K562 (cell line): ENCODE results near the gene BNIPL. TPM values are rescaled to one million over a fixed set of nuclear protein-coding genes. Genes with fewer than 3 reads are reported as not detected.

ENCODE experiments used
- ATAC-seq: fragments of 200-7000 bp; cut with Tn5 transposase; 3 replicates; pipeline ENCODE4 v1.9.1; 2020; ENCODE audit warnings: moderate library complexity
- BruUV-seq: library from RNA; stranded (reverse); fragments of 400-500 nt; replicated peaks from 2 replicates; lab custom pipeline; 2021; lab: Mats Ljungman, UMichigan
- CTCF ChIA-PET: fragments of 300-600 bp; formaldehyde crosslinking; extraction: SDS; loops from one replicate; lab custom pipeline; 2021; ENCODE audit warnings: low intra/inter-chr PET ratio; lab: Yijun Ruan, JAX
- POLR2A ChIA-PET: fragments of 300-600, 350-650 bp; sonication (Branson Sonifier 250); formaldehyde crosslinking; extraction: SDS; loops from one replicate; lab custom pipeline; 2021; ENCODE audit warnings: antibody characterized with exemption, inconsistent platforms; lab: Yijun Ruan, JAX
- DNase-seq, 4 experiments: peaks; one replicate each; pipeline versions ENCODE4 v3.0.0 to v3.0.0-alpha.2; 2011 to 2018; ENCODE audit warnings: low spot score in 3 of 4, mixed read lengths in 3 of 4; ENCODE audit errors: extremely low read depth in 1 of 4
- FAIRE-seq: peaks from 2 replicates; lab custom pipeline; 2011; peaks lifted over from hg19 to GRCh38; lab: Jason Lieb, UNC
- H2AFZ ChIP-seq: 2 replicates; pipeline ENCODE4 v1.6.0; 2011; ENCODE audit warnings: low read depth, low read length, control low read depth, inconsistent platforms
- H3K27ac ChIP-seq: fragments of 200-600 bp; 3 replicates; pipeline ENCODE4 v1.8.0; 2011; ENCODE audit warnings: low read depth, mild to moderate bottlenecking, control low read depth, inconsistent platforms, low read length, moderate library complexity, mixed read lengths; ENCODE audit errors: extremely low read depth
- H3K27me3 ChIP-seq, 2 experiments: fragments of 300-600 bp in 1 of 2; 2 replicates in 1 of 2; 3 replicates in 1 of 2; pipeline versions ENCODE4 v1.6.0 to v1.8.0; 2011; ENCODE audit warnings: inconsistent platforms in 2 of 2, low read length in 2 of 2, mild to moderate bottlenecking in 1 of 2, mixed read lengths in 1 of 2, moderate library complexity in 1 of 2; ENCODE audit not compliant: control insufficient read depth in 2 of 2, insufficient read depth in 2 of 2
- H3K36me3 ChIP-seq: fragments of 300-600 bp; 3 replicates; pipeline ENCODE4 v1.8.0; 2011; ENCODE audit warnings: mild to moderate bottlenecking, low read length, inconsistent platforms; ENCODE audit not compliant: control insufficient read depth, insufficient read depth
- H3K4me1 ChIP-seq, 2 experiments: fragments of 200-600 bp in 1 of 2; replicated peaks in 1 of 2; 2 replicates in 1 of 2; 3 replicates in 1 of 2; pipeline versions ENCODE4 v1.5.1 to v1.8.0; 2011; ENCODE audit warnings: inconsistent platforms in 2 of 2, low read length in 2 of 2, mild to moderate bottlenecking in 1 of 2, mixed read lengths in 1 of 2, moderate library complexity in 1 of 2; ENCODE audit not compliant: control insufficient read depth in 2 of 2, insufficient read depth in 2 of 2
- H3K4me2 ChIP-seq: 2 replicates; pipeline ENCODE4 v1.6.1; 2011; ENCODE audit warnings: low read length, control low read depth, inconsistent platforms, mixed read lengths; ENCODE audit not compliant: insufficient read depth
- H3K4me3 ChIP-seq: fragments of 200-600 bp; sonication (generic), shearing (Covaris generic); 2 replicates; pipeline ENCODE4 v1.5.1; 2016; ENCODE audit warnings: control low read depth, inconsistent platforms
- H3K79me2 ChIP-seq: fragments of 200-600 bp; 3 replicates; pipeline ENCODE4 v1.8.0; 2011; ENCODE audit warnings: low read length, inconsistent platforms; ENCODE audit not compliant: control insufficient read depth, insufficient read depth
- H3K9ac ChIP-seq, 2 experiments: 2 replicates each; pipeline versions ENCODE4 v1.6.0 to v1.6.1; 2011; ENCODE audit warnings: low read depth in 2 of 2, low read length in 2 of 2, control low read depth in 1 of 2, inconsistent platforms in 1 of 2, mild to moderate bottlenecking in 1 of 2, mixed read lengths in 1 of 2; ENCODE audit not compliant: insufficient read depth in 1 of 2
- H3K9me1 ChIP-seq: one replicate; pipeline ENCODE4 v1.6.0; 2011; ENCODE audit warnings: inconsistent platforms, mild to moderate bottlenecking, low read length, moderate library complexity; ENCODE audit not compliant: control insufficient read depth, insufficient read depth
- H3K9me3 ChIP-seq: replicated peaks from 2 replicates; pipeline ENCODE4 v1.5.1; 2011; ENCODE audit warnings: low read depth, low read length, inconsistent platforms; ENCODE audit not compliant: control insufficient read depth, insufficient read depth
- H4K20me1 ChIP-seq: replicated peaks from 2 replicates; pipeline ENCODE4 v1.6.1; 2011; ENCODE audit warnings: low read length, inconsistent platforms, mixed read lengths; ENCODE audit not compliant: control insufficient read depth, insufficient read depth
- BCOR ChIP-seq: fragments of 450-650 bp; IDR thresholded peaks from 2 replicates; pipeline ENCODE4 v1.6.1; 2016
- CBFA2T3 ChIP-seq: fragments of 450-650 bp; IDR thresholded peaks from 2 replicates; pipeline ENCODE4 v1.6.1; 2017
- CUX1 ChIP-seq: fragments of 200-800 bp; sonication (Bioruptor generic); IDR thresholded peaks from 2 replicates; pipeline ENCODE4 v1.6.1; 2016; ENCODE audit warnings: missing genetic modification characterization, missing compliant biosample characterization
- IFI16 ChIP-seq: fragments of 250-450 bp; sonication (Bioruptor Pico); IDR thresholded peaks from 2 replicates; pipeline ENCODE4 v2.1.2; 2022; ENCODE audit warnings: mild to moderate bottlenecking, inconsistent platforms
- NR2C2 ChIP-seq, 2 experiments: fragments of 200-800 bp in 1 of 2; sonication (Bioruptor generic) in 1 of 2; sonication (generic) in 1 of 2; formaldehyde crosslinking in 1 of 2; IDR thresholded peaks; 2 replicates each; pipeline versions ENCODE4 v1.6.1 to v1.8.0; 2016 to 2022; ENCODE audit warnings: mild to moderate bottlenecking in 1 of 2, missing compliant biosample characterization in 1 of 2, missing genetic modification characterization in 1 of 2, missing genetic modification reagents in 1 of 2
- RFX1 ChIP-seq: fragments of 450-650 bp; IDR thresholded peaks from 2 replicates; pipeline ENCODE4 v1.6.1; 2016; ENCODE audit warnings: mild to moderate bottlenecking, moderate library complexity
- SMARCB1 ChIP-seq: IDR thresholded peaks from 2 replicates; pipeline ENCODE4 v1.6.1; 2011; ENCODE audit warnings: improper control_type of control experiment, low read depth; ENCODE audit not compliant: insufficient read length
- THAP7 ChIP-seq: fragments of 250-450 bp; sonication (Bioruptor Pico); IDR thresholded peaks from 2 replicates; pipeline ENCODE4 v1.5.0; 2021
- ZBTB49 ChIP-seq: sonication (generic); formaldehyde crosslinking; IDR thresholded peaks from 2 replicates; pipeline ENCODE4 v1.8.0; 2022; ENCODE audit warnings: missing genetic modification reagents, mild to moderate bottlenecking, borderline replicate concordance
- ZNF644 ChIP-seq: fragments of 200-800 bp; sonication (Bioruptor generic); IDR thresholded peaks from 2 replicates; pipeline ENCODE4 v1.6.1; 2016; ENCODE audit warnings: low read depth, missing genetic modification characterization, missing compliant biosample characterization
- WGBS: fragments of 100-300 bp; shearing (Covaris generic); methylation state at CpG from one replicate; pipeline ENCODE4 v1.1.6; 2016; ENCODE audit warnings: low coverage, mixed read lengths; ENCODE audit not compliant: insufficient coverage; ENCODE audit errors: missing lambda C conversion rate; 5-methylcytosine and 5-hydroxymethylcytosine counted together
- in situ Hi-C: fragments of 300-500 bp; cut with MboI; formaldehyde crosslinking; loops from 4 replicates; pipeline ENCODE4 v1.15.0; 2018; ENCODE audit warnings: inconsistent platforms, mixed read lengths
- intact Hi-C: fragments of 100-400 bp; cut with micrococcal nuclease; formaldehyde crosslinking; loops from 2 replicates; pipeline ENCODE4 v1.14.2; 2022
- polyA plus RNA-seq, 8 experiments: library from polyadenylated mRNA; depleted of rRNA in 4 of 8; stranded (reverse) in 5 of 8; unstranded in 3 of 8; fragments of >200 nt; fragmentation: Nextera tagmentation in 2 of 8; fragmentation: Illumina TruSeq in 1 of 8; extraction: Ambion mirVana in 2 of 8; extraction: Trizol in 1 of 8; gene quantifications; 2 replicates each; pipeline versions ENCODE4 v1.2.1 to v1.2.3, GENCODE V29; 2011 to 2014; ENCODE audit warnings: inconsistent platforms in 1 of 8, missing spikeins in 1 of 8
- total RNA-seq, 7 experiments: library from RNA; depleted of rRNA in 6 of 7; stranded (reverse); fragments of >200 nt in 6 of 7; fragmentation: Illumina TruSeq in 2 of 7; extraction: Trizol in 2 of 7; gene quantifications; 2 replicates each; pipeline versions ENCODE4 v1.2.1 to v1.2.3, GENCODE V29; 2011 to 2021; ENCODE audit warnings: low replicate concordance in 1 of 7

Gene BNIPL
- total and polyA plus RNA-seq, 9 of the 15 experiments (the other 6 are each of a cell fraction or from before 2014, with no cell fraction given): 0.08 to 1.4 (median 0.68) TPM

GRCh38 chr1:150999051-150999674, 37.2 kb upstream of the BNIPL start:
- in situ Hi-C loops (loop anchor here (5.0 to 10.0 kb wide), 2 partner anchors 434 to 742 kb away; partner anchors contain the start of gene CA14), intact Hi-C loops (loop anchor here (5.0 to 10.0 kb wide), 3 partner anchors 164 to 742 kb away; partner anchors contain the start of gene CA14)
- H3K4me2 ChIP-seq: peak overlapping the region; percentile 67
- peak overlapping the region; percentile 88 for H2AFZ ChIP-seq
- peak overlapping the region; percentile 67 to 91 for H3K9ac ChIP-seq
- ChIA-PET POLR2A (interaction anchor here (0.7 to 1.8 kb wide), 8 partner anchors 9 to 763 kb away, joined by 3 to 7 read pairs (median 3); partner anchors contain the start of gene ANP32E), CTCF (no interaction called here)
- peaks cover 42 to 52% of the 10 kb centered on the region in 2 experiments for H3K4me1 ChIP-seq
- 5% methylated on average over 16 of the region's 17 CpGs for WGBS
- H3K27me3 ChIP-seq: no peaks in the 10 kb centered on the region
- H3K36me3 ChIP-seq: peaks cover 11% of the 10 kb centered on the region; the same call in 2 of the 3 replicates
- no peaks in the 10 kb centered on the region for H4K20me1 ChIP-seq
- no peaks in the 10 kb centered on the region for H3K9me1 ChIP-seq
- no peaks in the 10 kb centered on the region for H3K79me2 ChIP-seq
- H3K4me3 ChIP-seq: no peak overlapping the region
- BruUV-seq: no TSS peak
- FAIRE-seq: peak; percentile 87
- peak; percentile 61 to 87 (median 71) for DNase-seq
- peak; percentile 74 for ATAC-seq
- peak overlapping the region; percentile 80 for H3K27ac ChIP-seq
- no peaks in the 10 kb centered on the region for H3K9me3 ChIP-seq
- no peak for TF ChIP-seq BCOR
- TF ChIP-seq SMARCB1: no peak
- TF ChIP-seq RFX1: no peak
- TF ChIP-seq ZNF644 (tag): 0 out of 2 replicates have a peak, but pooled peaks have one; percentile 26
- TF ChIP-seq CUX1 (CRISPR knock-in tag): peak; percentile 58; the same call in 1 of the 2 replicates
- no peak for TF ChIP-seq IFI16 (CRISPR knock-in tag)
- TF ChIP-seq THAP7 (CRISPR knock-in tag): no peak
- TF ChIP-seq ZBTB49 (CRISPR knock-in tag): no peak
- TF ChIP-seq CBFA2T3: peak; percentile 78
- no peak for TF ChIP-seq NR2C2 (CRISPR knock-in tag; IDR thresholded peaks at IDR 0.05)
- TF ChIP-seq NR2C2 (tag; IDR thresholded peaks at IDR 0.05): peak; percentile 77
